OCI-LY1 (cell line): ENCODE results near the gene MYO18B.

Experiments
- H2AFZ ChIP-seq: fragments of 200-600 bp; sonication (generic), shearing (Covaris generic); 2 replicates; pipeline ENCODE4 v1.6.0; 2014; ENCODE audit warnings: antibody characterized with exemption, mild to moderate bottlenecking, low read length
- H3F3A ChIP-seq: fragments of 200-600 bp; sonication (generic), shearing (Covaris generic); 2 replicates; pipeline ENCODE4 v1.6.0; 2014; ENCODE audit warnings: mild to moderate bottlenecking, antibody characterized with exemption, low read length, moderate library complexity; ENCODE audit not compliant: insufficient read depth
- H3K27ac ChIP-seq: fragments of 200-600 bp; sonication (generic); 2 replicates; pipeline ENCODE4 v1.5.1; 2014; ENCODE audit warnings: low read length, mixed run types, mild to moderate bottlenecking, low read depth; ENCODE audit not compliant: poor library complexity, severe bottlenecking
- H3K27me3 ChIP-seq: fragments of 200-600 bp; sonication (generic); 2 replicates; pipeline ENCODE4 v1.6.0; 2014; ENCODE audit warnings: antibody characterized with exemption, mild to moderate bottlenecking, low read length, moderate library complexity; ENCODE audit not compliant: insufficient read depth
- H3K36me3 ChIP-seq: fragments of 200-600 bp; sonication (generic); 2 replicates; pipeline ENCODE4 v1.6.1; 2014; ENCODE audit warnings: mild to moderate bottlenecking, antibody characterized with exemption, low read length, moderate library complexity, mixed read lengths; ENCODE audit not compliant: insufficient read depth
- H3K4me1 ChIP-seq: fragments of 200-600 bp; sonication (generic); 2 replicates; pipeline ENCODE4 v1.5.1; 2014; ENCODE audit warnings: mild to moderate bottlenecking, low read length, moderate library complexity; ENCODE audit not compliant: insufficient read depth, severe bottlenecking
- H3K4me2 ChIP-seq: fragments of 200-600 bp; sonication (generic), shearing (Covaris generic); 2 replicates; pipeline ENCODE4 v1.6.1; 2014; ENCODE audit warnings: low read length
- H3K4me3 ChIP-seq: fragments of 200-600 bp; sonication (generic); 2 replicates; pipeline ENCODE4 v1.5.1; 2014; ENCODE audit warnings: low read length, low read depth, mild to moderate bottlenecking, mixed read lengths; ENCODE audit not compliant: poor library complexity, severe bottlenecking
- H3K79me2 ChIP-seq: fragments of 200-600 bp; shearing (Covaris generic); 2 replicates; pipeline ENCODE4 v1.6.1; 2016; ENCODE audit warnings: mixed run types, low read length, mixed read lengths; ENCODE audit not compliant: insufficient read depth
- H3K9ac ChIP-seq: fragments of 200-600 bp; sonication (generic), shearing (Covaris generic); 2 replicates; pipeline ENCODE4 v1.6.1; 2014; ENCODE audit warnings: mild to moderate bottlenecking, low read length, mixed read lengths
- H3K9me2 ChIP-seq: fragments of 200-600 bp; sonication (generic), shearing (Covaris generic); 2 replicates; pipeline ENCODE4 v1.6.1; 2014; ENCODE audit warnings: low read depth, mild to moderate bottlenecking, low read length, mixed read lengths
- H3K9me3 ChIP-seq: fragments of 200-600 bp; shearing (Covaris generic); 2 replicates; pipeline ENCODE4 v1.6.1; 2014; ENCODE audit warnings: low read length, mixed read lengths
- H4K20me1 ChIP-seq: fragments of 200-600 bp; sonication (generic), shearing (Covaris generic); 2 replicates; pipeline ENCODE4 v1.6.0; 2016; ENCODE audit warnings: mild to moderate bottlenecking, low read length; ENCODE audit not compliant: insufficient read depth
- EZH2 ChIP-seq: fragments of 200-600 bp; sonication (generic), shearing (Covaris generic); IDR thresholded peaks from 2 replicates; pipeline ENCODE4 v1.8.0; 2017; ENCODE audit warnings: borderline replicate concordance, mixed run types, mild to moderate bottlenecking, antibody characterized with exemption, low read length, moderate library complexity, mixed read lengths
- TF ChIP-seq, protein P1 (sequence below): fragments of 200-600 bp; sonication (generic), shearing (Covaris generic); IDR thresholded peaks from 2 replicates; pipeline ENCODE4 v1.5.1; 2017; ENCODE audit warnings: mild to moderate bottlenecking, antibody characterized with exemption, low read length, moderate library complexity, mixed read lengths

MYO18B gene

DNA sequence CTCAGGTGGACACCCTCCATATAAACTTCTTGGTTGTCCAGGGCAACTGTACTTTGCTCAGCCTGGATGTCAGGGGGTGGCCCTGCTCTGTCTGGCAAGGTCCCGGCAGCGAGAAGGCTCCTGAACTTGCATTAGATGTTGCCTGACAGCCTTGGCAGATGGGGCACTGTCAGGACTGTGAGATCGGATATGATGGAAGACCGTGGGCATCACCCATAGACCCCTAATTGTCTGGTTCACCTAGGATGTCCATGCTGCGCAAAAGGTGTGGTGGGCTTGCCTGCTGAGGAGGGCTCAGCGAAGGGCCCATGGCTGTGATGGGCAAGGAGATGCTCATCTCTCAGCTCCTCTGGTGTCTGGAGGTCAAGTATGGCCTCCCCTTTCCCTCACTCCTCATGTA, 62.7 kb downstream of the MYO18B start:
- no peaks in the 10 kb centered on the region for H3K4me1 ChIP-seq
- no peaks in the 10 kb centered on the region for H3F3A ChIP-seq
- no peaks in the 10 kb centered on the region for H3K27me3 ChIP-seq

DNA sequence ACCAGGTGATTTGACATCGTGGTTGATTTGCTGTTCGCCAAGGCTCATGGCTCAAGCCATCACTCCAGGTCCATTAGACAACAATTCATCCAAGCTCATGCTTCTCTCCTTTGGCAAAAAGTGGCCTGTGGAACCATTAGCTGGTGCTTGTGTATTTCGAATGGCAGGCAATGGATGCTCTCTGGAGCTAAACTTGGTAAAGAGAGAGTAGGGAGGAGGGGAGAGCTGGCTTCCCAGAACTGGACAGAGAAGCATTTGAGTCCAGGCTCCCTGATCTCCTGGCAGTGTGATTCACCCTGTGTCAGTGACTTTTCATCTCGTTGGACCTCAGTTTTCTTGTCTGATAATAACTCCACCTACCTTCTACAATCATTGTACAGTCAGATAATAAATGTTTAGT, 64.6 kb downstream of the MYO18B start:
- Histone ChIP-seq H3K27ac (no peak overlapping the region), H3K36me3 (no peaks in the 10 kb centered on the region), H2AFZ (no peak overlapping the region), H3F3A (no peaks in the 10 kb centered on the region), H3K9ac (no peak overlapping the region), H3K4me1 (no peaks in the 10 kb centered on the region), H3K27me3 (no peaks in the 10 kb centered on the region), H3K9me2 (no peaks in the 10 kb centered on the region), H3K4me2 (no peak overlapping the region), H3K79me2 (no peaks in the 10 kb centered on the region), H4K20me1 (no peaks in the 10 kb centered on the region), H3K4me3 (no peak overlapping the region), H3K9me3 (no peaks in the 10 kb centered on the region)
- TF ChIP-seq EZH2 = no peak
- TF ChIP-seq, protein P1, sequence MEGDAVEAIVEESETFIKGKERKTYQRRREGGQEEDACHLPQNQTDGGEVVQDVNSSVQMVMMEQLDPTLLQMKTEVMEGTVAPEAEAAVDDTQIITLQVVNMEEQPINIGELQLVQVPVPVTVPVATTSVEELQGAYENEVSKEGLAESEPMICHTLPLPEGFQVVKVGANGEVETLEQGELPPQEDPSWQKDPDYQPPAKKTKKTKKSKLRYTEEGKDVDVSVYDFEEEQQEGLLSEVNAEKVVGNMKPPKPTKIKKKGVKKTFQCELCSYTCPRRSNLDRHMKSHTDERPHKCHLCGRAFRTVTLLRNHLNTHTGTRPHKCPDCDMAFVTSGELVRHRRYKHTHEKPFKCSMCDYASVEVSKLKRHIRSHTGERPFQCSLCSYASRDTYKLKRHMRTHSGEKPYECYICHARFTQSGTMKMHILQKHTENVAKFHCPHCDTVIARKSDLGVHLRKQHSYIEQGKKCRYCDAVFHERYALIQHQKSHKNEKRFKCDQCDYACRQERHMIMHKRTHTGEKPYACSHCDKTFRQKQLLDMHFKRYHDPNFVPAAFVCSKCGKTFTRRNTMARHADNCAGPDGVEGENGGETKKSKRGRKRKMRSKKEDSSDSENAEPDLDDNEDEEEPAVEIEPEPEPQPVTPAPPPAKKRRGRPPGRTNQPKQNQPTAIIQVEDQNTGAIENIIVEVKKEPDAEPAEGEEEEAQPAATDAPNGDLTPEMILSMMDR = no peak

More for the DNA sequence above, 62.7 kb downstream of the MYO18B start:
- Histone ChIP-seq H3K9me3 (no peaks in the 10 kb centered on the region), H4K20me1 (no peaks in the 10 kb centered on the region), H3K9me2 (no peaks in the 10 kb centered on the region), H3K79me2 (no peaks in the 10 kb centered on the region), H3K4me2 (no peak overlapping the region), H3K36me3 (no peaks in the 10 kb centered on the region), H3K4me3 (no peak overlapping the region), H2AFZ (no peak overlapping the region), H3K9ac (no peak overlapping the region), H3K27ac (no peak overlapping the region)
- no peak for TF ChIP-seq EZH2
- TF ChIP-seq, protein P1 = no peak

DNA sequence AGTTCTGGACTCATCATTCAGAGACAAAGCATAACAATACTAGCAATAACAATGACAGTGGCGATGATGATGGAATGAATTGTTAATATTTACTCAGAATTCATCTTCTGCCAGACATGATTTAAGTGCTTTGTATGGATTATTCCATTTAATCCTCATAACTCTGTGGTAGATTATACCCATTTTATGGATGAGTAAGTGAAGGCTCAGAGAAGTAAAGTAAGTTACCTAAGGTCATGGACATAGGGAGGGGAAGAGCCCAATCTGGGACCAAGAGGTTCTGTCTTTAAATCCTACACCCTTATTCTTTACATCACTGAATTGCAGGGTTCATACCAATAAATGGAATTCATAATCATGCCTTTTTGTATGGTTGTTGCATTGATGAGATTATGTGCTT, 72.7 kb downstream of the MYO18B start:
- no peak for TF ChIP-seq EZH2
- TF ChIP-seq, protein P1 = no peak
- Histone ChIP-seq H3K27ac (no peak overlapping the region), H3K9ac (no peak overlapping the region), H2AFZ (no peak overlapping the region), H3K9me2 (no peaks in the 10 kb centered on the region), H3K36me3 (no peaks in the 10 kb centered on the region), H3K9me3 (no peaks in the 10 kb centered on the region), H3K4me1 (no peaks in the 10 kb centered on the region), H3F3A (no peaks in the 10 kb centered on the region), H3K4me2 (no peak overlapping the region), H3K79me2 (no peaks in the 10 kb centered on the region), H3K27me3 (no peaks in the 10 kb centered on the region), H4K20me1 (no peaks in the 10 kb centered on the region), H3K4me3 (no peak overlapping the region)
